HepG2 (cell line): Measurements from ENCODE around the gene AIF1. TPM values are rescaled to one million over a fixed set of nuclear protein-coding genes. Genes with fewer than 3 reads are reported as not detected.

Source experiments
- CTCF ChIP-seq: sonication (generic); formaldehyde crosslinking; IDR thresholded peaks from 2 replicates; pipeline ENCODE4 v1.5.0; 2020; ENCODE audit warnings: mild to moderate bottlenecking, missing genetic modification reagents, moderate library complexity
- FOSL1 ChIP-seq: sonication (generic); formaldehyde crosslinking; IDR thresholded peaks from 2 replicates; pipeline ENCODE4 v1.9.0; 2021; ENCODE audit warnings: missing genetic modification reagents, borderline replicate concordance
- FOXA1 ChIP-seq, 2 experiments: fragments of 450-650 bp in 1 of 2; sonication (generic) in 1 of 2; formaldehyde crosslinking in 1 of 2; IDR thresholded peaks; 2 replicates each; pipeline versions ENCODE4 v1.4.0 to v1.6.1; 2016 to 2020; ENCODE audit warnings: missing genetic modification reagents in 1 of 2
- FOXO1 ChIP-seq: sonication (generic); formaldehyde crosslinking; IDR thresholded peaks from 2 replicates; pipeline ENCODE4 v1.4.0; 2020; ENCODE audit warnings: missing genetic modification reagents
- GPBP1L1 ChIP-seq: sonication (generic); formaldehyde crosslinking; IDR thresholded peaks from 2 replicates; pipeline ENCODE4 v1.5.0; 2020; ENCODE audit warnings: mild to moderate bottlenecking, missing genetic modification reagents
- KDM6A ChIP-seq: IDR thresholded peaks from 2 replicates; pipeline ENCODE4 v1.6.1; 2016; ENCODE audit warnings: low read depth
- MXD4 ChIP-seq: IDR thresholded peaks from 2 replicates; pipeline ENCODE4 v1.6.1; 2016; ENCODE audit warnings: mild to moderate bottlenecking, missing biosample characterization, missing genetic modification reagents
- SOX13 ChIP-seq, 3 experiments: fragments of 450-650 bp in 1 of 3; sonication (generic) in 1 of 3; formaldehyde crosslinking in 1 of 3; IDR thresholded peaks in 2 of 3; conservative IDR thresholded peaks in 1 of 3; 2 replicates each; pipeline versions ENCODE4 v1.5.0 to v1.6.1; 2016 to 2020; ENCODE audit warnings: antibody characterized with exemption in 1 of 3, mild to moderate bottlenecking in 1 of 3, missing compliant biosample characterization in 1 of 3, missing genetic modification reagents in 1 of 3, moderate library complexity in 1 of 3
- SP2 ChIP-seq: sonication (generic); formaldehyde crosslinking; IDR thresholded peaks from 2 replicates; pipeline ENCODE4 v1.5.1; 2020; ENCODE audit warnings: mild to moderate bottlenecking, missing genetic modification reagents
- YY1 ChIP-seq: IDR thresholded peaks from 2 replicates; pipeline ENCODE4 v1.6.1; 2011; ENCODE audit warnings: low read length, low read depth, moderate library complexity, mild to moderate bottlenecking; ENCODE audit not compliant: insufficient read depth, insufficient replicate concordance
- ZHX2 ChIP-seq, 2 experiments: sonication (generic) in 1 of 2; formaldehyde crosslinking in 1 of 2; IDR thresholded peaks; 2 replicates each; pipeline versions ENCODE4 v1.6.1 to v1.9.0; 2014 to 2022; ENCODE audit warnings: antibody characterized with exemption in 1 of 2, borderline replicate concordance in 1 of 2, inconsistent platforms in 1 of 2, low read depth in 1 of 2, missing genetic modification reagents in 1 of 2
- ZKSCAN8 ChIP-seq: IDR thresholded peaks from 2 replicates; pipeline ENCODE4 v1.6.1; 2016; ENCODE audit warnings: borderline replicate concordance, missing genetic modification reagents, missing compliant biosample characterization
- ZMAT5 ChIP-seq: sonication (generic); formaldehyde crosslinking; IDR thresholded peaks from 2 replicates; pipeline ENCODE4 v1.5.0; 2020; ENCODE audit warnings: mild to moderate bottlenecking, low read depth, missing genetic modification reagents, borderline replicate concordance
- ZNF331 ChIP-seq: sonication (generic); formaldehyde crosslinking; IDR thresholded peaks from 2 replicates; pipeline ENCODE4 v1.4.0; 2020; ENCODE audit warnings: missing genetic modification reagents
- ZNF552 ChIP-seq: sonication (generic); formaldehyde crosslinking; IDR thresholded peaks from 2 replicates; pipeline ENCODE4 v1.9.0; 2022; ENCODE audit warnings: missing genetic modification reagents, mild to moderate bottlenecking, borderline replicate concordance
- ZSCAN21 ChIP-seq: sonication (generic); formaldehyde crosslinking; IDR thresholded peaks from 2 replicates; pipeline ENCODE4 v1.8.0; 2022; ENCODE audit warnings: mild to moderate bottlenecking, missing genetic modification reagents, moderate library complexity, borderline replicate concordance
- polyA plus RNA-seq, 8 experiments: library from polyadenylated mRNA; depleted of rRNA in 3 of 8; stranded (reverse) in 7 of 8; unstranded in 1 of 8; fragments of >200 nt; fragmentation: Illumina TruSeq in 4 of 8; extraction: Trizol in 4 of 8; gene quantifications; 2 replicates each; pipeline versions ENCODE4 v1.2.1 to v1.2.3, GENCODE V29; 2011 to 2016; ENCODE audit warnings: low read depth in 4 of 8, missing spikeins in 1 of 8, mixed read lengths in 1 of 8; ENCODE audit not compliant: insufficient read depth in 1 of 8
- total RNA-seq, 5 experiments: library from RNA; depleted of rRNA; stranded (reverse); fragments of >200 nt; fragmentation: Illumina TruSeq; extraction: Trizol; gene quantifications; 2 replicates each; pipeline ENCODE4 v1.2.3, GENCODE V29; 2016; ENCODE audit warnings: low read depth in 1 of 5

The AIF1 gene
- total and polyA plus RNA-seq, 2 of the 13 experiments (the other 11 are each of a cell fraction or from before 2014, with no cell fraction given): 1.5 TPM; not detected in 1

- TF ChIP-seq ZHX2 (IDR thresholded peaks at IDR 0.05; ENCODE audit: low read depth) (no peak), ZHX2 (CRISPR knock-in tag; IDR thresholded peaks at IDR 0.05; ENCODE audit: borderline replicate concordance) (0 out of 2 replicates have a peak, but pooled peaks have one; percentile 25), SP2 (CRISPR knock-in tag) (0 out of 2 replicates have a peak, but pooled peaks have one; percentile 0), ZKSCAN8 (0 out of 2 replicates have a peak, but pooled peaks have one; percentile 41), ZNF552 (0 out of 2 replicates have a peak, but pooled peaks have one; percentile 16), MXD4 (CRISPR knock-in tag) (no peak; the same call in 1 of the 2 replicates), ZSCAN21 (CRISPR knock-in tag) (no peak), ZMAT5 (CRISPR knock-in tag) (no peak), FOXO1 (CRISPR knock-in tag) (peak; percentile 8), KDM6A (CRISPR knock-in tag) (no peak), YY1 (no peak), GPBP1L1 (CRISPR knock-in tag) (no peak), FOSL1 (CRISPR knock-in tag) (no peak), FOXA1 (IDR thresholded peaks at IDR 0.05) (no peak), FOXA1 (CRISPR knock-in tag; IDR thresholded peaks at IDR 0.05) (peak; percentile 51), SOX13 (IDR thresholded peaks at IDR 0.05) (0 out of 2 replicates have a peak, but pooled peaks have one; percentile 3), SOX13 (CRISPR knock-in tag; conservative IDR thresholded peaks at IDR 0.05 in 1 of 2, IDR thresholded peaks at IDR 0.05 in 1 of 2) (no peak), CTCF (CRISPR knock-in tag) (peak; percentile 63), ZNF331 (CRISPR knock-in tag) (no peak)
Observed at GRCh38 chr6:31652925-31653724, 38.1 kb downstream of the AIF1 start (continued).
